ENCODE measurements around the gene PDZRN3. TPM values are rescaled to one million over a fixed set of nuclear protein-coding genes. Genes with fewer than 3 reads are reported as not detected.

PDZRN3 gene
- total and polyA plus RNA-seq, 5 donors from 2014 or later, result not detected

GRCh38 chr3:73427048-73427706 is 197.6 kb downstream of the PDZRN3 start:
- Histone ChIP-seq H3K4me3 (ENCODE audit: low read depth, low read length) (no peak overlapping the region), H3K27ac (ENCODE audit: insufficient read depth, low read length, poor library complexity, severe bottlenecking) (no peak overlapping the region), H3K36me3 (ENCODE audit: control insufficient read depth, insufficient read depth, low read length) (no peaks in the 10 kb centered on the region), H3K27me3 (ENCODE audit: control insufficient read depth, insufficient read depth, low read length) (no peaks in the 10 kb centered on the region), H3K9me3 (ENCODE audit: control insufficient read depth in 2 of 2, low read length in 2 of 2) (no peaks in the 10 kb centered on the region), H3K4me1 (ENCODE audit: control insufficient read depth, insufficient read depth, low read length, poor library complexity, severe bottlenecking) (no peaks in the 10 kb centered on the region)
- ATAC-seq (ENCODE audit: low read depth in 2 of 2) (no peak), DNase-seq (no peak)
- Mint-ChIP-seq H3K27me3 (no peaks in the 10 kb centered on the region), H3K4me3 (no peak overlapping the region), H3K4me1 (no peaks in the 10 kb centered on the region), H3K27ac (no peak overlapping the region), H3K9me3 (peaks cover 0 to 5% (median 0%) of the 10 kb centered on the region in 7 donors), H3K36me3 (no peaks in the 10 kb centered on the region)

- H3K9me3 Mint-ChIP-seq, result peaks cover 0 to 5% (median 0%) of the 10 kb centered on the region in 7 donors
- Histone ChIP-seq H3K4me3 (ENCODE audit: low read depth, low read length) (no peak overlapping the region), H3K36me3 (ENCODE audit: control insufficient read depth, insufficient read depth, low read length) (no peaks in the 10 kb centered on the region), H3K27ac (ENCODE audit: insufficient read depth, low read length, poor library complexity, severe bottlenecking) (no peak overlapping the region), H3K27me3 (ENCODE audit: control insufficient read depth, insufficient read depth, low read length) (no peaks in the 10 kb centered on the region), H3K9me3 (ENCODE audit: control insufficient read depth in 2 of 2, low read length in 2 of 2) (no peaks in the 10 kb centered on the region), H3K4me1 (ENCODE audit: control insufficient read depth, insufficient read depth, low read length, poor library complexity, severe bottlenecking) (no peaks in the 10 kb centered on the region)
- no peak overlapping the region for H3K4me3 Mint-ChIP-seq
- no peaks in the 10 kb centered on the region for H3K27me3 Mint-ChIP-seq
- DNase-seq (no peak), ATAC-seq (ENCODE audit: low read depth in 2 of 2) (no peak)
- no peaks in the 10 kb centered on the region for H3K36me3 Mint-ChIP-seq
- no peak overlapping the region for H3K27ac Mint-ChIP-seq
- H3K4me1 Mint-ChIP-seq, result no peaks in the 10 kb centered on the region
Observed at GRCh38 chr3:73426606-73427005, 198.1 kb downstream of the PDZRN3 start.

GRCh38 chr3:73423116-73423515 is 201.6 kb downstream of the PDZRN3 start:
- no peak overlapping the region for H3K4me3 ChIP-seq (ENCODE audit: low read depth, low read length)
- H3K27me3 ChIP-seq (ENCODE audit: control insufficient read depth, insufficient read depth, low read length), result no peaks in the 10 kb centered on the region
- H3K27me3 Mint-ChIP-seq, result peaks cover 4% of the 10 kb centered on the region
- ATAC-seq (ENCODE audit: low read depth in 2 of 2) (no peak), DNase-seq (no peak)
- H3K36me3 Mint-ChIP-seq, result no peaks in the 10 kb centered on the region
- no peaks in the 10 kb centered on the region for H3K36me3 ChIP-seq (ENCODE audit: control insufficient read depth, insufficient read depth, low read length)
- H3K4me1 Mint-ChIP-seq, result no peaks in the 10 kb centered on the region
- H3K27ac ChIP-seq (ENCODE audit: insufficient read depth, low read length, poor library complexity, severe bottlenecking), result no peak overlapping the region
- no peak overlapping the region for H3K27ac Mint-ChIP-seq
- H3K9me3 ChIP-seq (ENCODE audit: control insufficient read depth in 2 of 2, low read length in 2 of 2), result no peaks in the 10 kb centered on the region
- H3K9me3 Mint-ChIP-seq, result peaks cover 0 to 4% (median 0%) of the 10 kb centered on the region in 7 donors
- no peak overlapping the region for H3K4me3 Mint-ChIP-seq
- no peaks in the 10 kb centered on the region for H3K4me1 ChIP-seq (ENCODE audit: control insufficient read depth, insufficient read depth, low read length, poor library complexity, severe bottlenecking)

GRCh38 chr3:73422571-73422970 is 202.2 kb downstream of the PDZRN3 start:
- no peak for DNase-seq
- H3K4me3 Mint-ChIP-seq, result no peak overlapping the region
- peaks cover 4% of the 10 kb centered on the region for H3K27me3 Mint-ChIP-seq
- H3K9me3 Mint-ChIP-seq, result peaks cover 0 to 4% (median 0%) of the 10 kb centered on the region in 7 donors
- ATAC-seq (ENCODE audit: low read depth in 2 of 2), result no peak
- no peaks in the 10 kb centered on the region for H3K4me1 ChIP-seq (ENCODE audit: control insufficient read depth, insufficient read depth, low read length, poor library complexity, severe bottlenecking)
- H3K36me3 Mint-ChIP-seq, result no peaks in the 10 kb centered on the region
- no peak overlapping the region for H3K27ac ChIP-seq (ENCODE audit: insufficient read depth, low read length, poor library complexity, severe bottlenecking)
- no peaks in the 10 kb centered on the region for H3K36me3 ChIP-seq (ENCODE audit: control insufficient read depth, insufficient read depth, low read length)
- no peak overlapping the region for H3K27ac Mint-ChIP-seq
- H3K27me3 ChIP-seq (ENCODE audit: control insufficient read depth, insufficient read depth, low read length), result no peaks in the 10 kb centered on the region
- no peak overlapping the region for H3K4me3 ChIP-seq (ENCODE audit: low read depth, low read length)
- no peaks in the 10 kb centered on the region for H3K9me3 ChIP-seq (ENCODE audit: control insufficient read depth in 2 of 2, low read length in 2 of 2)
- no peaks in the 10 kb centered on the region for H3K4me1 Mint-ChIP-seq

GRCh38 chr3:73419942-73420341 is 204.8 kb downstream of the PDZRN3 start:
- Histone ChIP-seq H3K4me1 (ENCODE audit: control insufficient read depth, insufficient read depth, low read length, poor library complexity, severe bottlenecking) (no peaks in the 10 kb centered on the region), H3K9me3 (ENCODE audit: control insufficient read depth in 2 of 2, low read length in 2 of 2) (no peaks in the 10 kb centered on the region), H3K27ac (ENCODE audit: insufficient read depth, low read length, poor library complexity, severe bottlenecking) (no peak overlapping the region), H3K36me3 (ENCODE audit: control insufficient read depth, insufficient read depth, low read length) (no peaks in the 10 kb centered on the region), H3K27me3 (ENCODE audit: control insufficient read depth, insufficient read depth, low read length) (no peaks in the 10 kb centered on the region), H3K4me3 (ENCODE audit: low read depth, low read length) (no peak overlapping the region)
- Mint-ChIP-seq H3K9me3 (peaks cover 0 to 1% (median 0%) of the 10 kb centered on the region in 7 donors), H3K27me3 (peaks cover 4% of the 10 kb centered on the region), H3K27ac (no peak overlapping the region), H3K4me3 (no peak overlapping the region), H3K36me3 (no peaks in the 10 kb centered on the region), H3K4me1 (no peaks in the 10 kb centered on the region)
- ATAC-seq (ENCODE audit: low read depth in 2 of 2) (no peak), DNase-seq (no peak)

- no peaks in the 10 kb centered on the region for H3K36me3 ChIP-seq (ENCODE audit: control insufficient read depth, insufficient read depth, low read length)
- Mint-ChIP-seq H3K36me3 (no peaks in the 10 kb centered on the region), H3K4me3 (no peak overlapping the region), H3K9me3 (peaks cover 0 to 3% (median 0%) of the 10 kb centered on the region in 7 donors), H3K27me3 (peaks cover 4% of the 10 kb centered on the region), H3K27ac (no peak overlapping the region), H3K4me1 (no peaks in the 10 kb centered on the region)
- H3K27ac ChIP-seq (ENCODE audit: insufficient read depth, low read length, poor library complexity, severe bottlenecking), result no peak overlapping the region
- DNase-seq (no peak), ATAC-seq (ENCODE audit: low read depth in 2 of 2) (no peak)
- no peaks in the 10 kb centered on the region for H3K9me3 ChIP-seq (ENCODE audit: control insufficient read depth in 2 of 2, low read length in 2 of 2)
- H3K4me3 ChIP-seq (ENCODE audit: low read depth, low read length), result no peak overlapping the region
- no peaks in the 10 kb centered on the region for H3K4me1 ChIP-seq (ENCODE audit: control insufficient read depth, insufficient read depth, low read length, poor library complexity, severe bottlenecking)
- H3K27me3 ChIP-seq (ENCODE audit: control insufficient read depth, insufficient read depth, low read length), result no peaks in the 10 kb centered on the region
Observed at GRCh38 chr3:73419179-73419803, 205.4 kb downstream of the PDZRN3 start.

- no peak overlapping the region for H3K27ac ChIP-seq (ENCODE audit: insufficient read depth, low read length, poor library complexity, severe bottlenecking)
- H3K4me3 ChIP-seq (ENCODE audit: low read depth, low read length), result no peak overlapping the region
- no peak overlapping the region for H3K4me3 Mint-ChIP-seq
- H3K4me1 ChIP-seq (ENCODE audit: control insufficient read depth, insufficient read depth, low read length, poor library complexity, severe bottlenecking), result no peaks in the 10 kb centered on the region
- H3K27ac Mint-ChIP-seq, result no peak overlapping the region
- no peaks in the 10 kb centered on the region for H3K36me3 Mint-ChIP-seq
- no peaks in the 10 kb centered on the region for H3K27me3 ChIP-seq (ENCODE audit: control insufficient read depth, insufficient read depth, low read length)
- no peaks in the 10 kb centered on the region for H3K4me1 Mint-ChIP-seq
- H3K9me3 Mint-ChIP-seq, result peaks cover 0 to 3% (median 0%) of the 10 kb centered on the region in 7 donors
- peaks cover 4% of the 10 kb centered on the region for H3K27me3 Mint-ChIP-seq
- H3K36me3 ChIP-seq (ENCODE audit: control insufficient read depth, insufficient read depth, low read length), result no peaks in the 10 kb centered on the region
- DNase-seq, result no peak
- ATAC-seq (ENCODE audit: low read depth in 2 of 2), result no peak
- H3K9me3 ChIP-seq (ENCODE audit: control insufficient read depth in 2 of 2, low read length in 2 of 2), result no peaks in the 10 kb centered on the region
Observed at GRCh38 chr3:73418681-73419080, 206.1 kb downstream of the PDZRN3 start.

- ATAC-seq (ENCODE audit: low read depth in 2 of 2) (no peak), DNase-seq (no peak)
- H3K9me3 ChIP-seq (ENCODE audit: control insufficient read depth in 2 of 2, low read length in 2 of 2), result no peaks in the 10 kb centered on the region
- H3K27ac ChIP-seq (ENCODE audit: insufficient read depth, low read length, poor library complexity, severe bottlenecking), result no peak overlapping the region
- H3K4me3 ChIP-seq (ENCODE audit: low read depth, low read length), result no peak overlapping the region
- H3K4me3 Mint-ChIP-seq, result no peak overlapping the region
- no peaks in the 10 kb centered on the region for H3K4me1 Mint-ChIP-seq
- no peaks in the 10 kb centered on the region for H3K36me3 Mint-ChIP-seq
- no peaks in the 10 kb centered on the region for H3K27me3 ChIP-seq (ENCODE audit: control insufficient read depth, insufficient read depth, low read length)
- H3K27ac Mint-ChIP-seq, result no peak overlapping the region
- peaks cover 4% of the 10 kb centered on the region for H3K27me3 Mint-ChIP-seq
- H3K9me3 Mint-ChIP-seq, result peaks cover 0 to 7% (median 0%) of the 10 kb centered on the region in 7 donors
- H3K4me1 ChIP-seq (ENCODE audit: control insufficient read depth, insufficient read depth, low read length, poor library complexity, severe bottlenecking), result no peaks in the 10 kb centered on the region
- H3K36me3 ChIP-seq (ENCODE audit: control insufficient read depth, insufficient read depth, low read length), result no peaks in the 10 kb centered on the region
Observed at GRCh38 chr3:73415118-73415517, 209.6 kb downstream of the PDZRN3 start.
